A549 (cell line): ENCODE data around the gene ABCC3. TPM values are rescaled to one million over a fixed set of nuclear protein-coding genes. Genes with fewer than 3 reads are reported as not detected.

Experiments
- ATAC-seq, 2 experiments: fragments of 200-7000 bp in 1 of 2; fragments of >200 bp in 1 of 2; cut with Nextera tagmentation in 1 of 2; cut with Tn5 transposase in 1 of 2; 3 replicates each; pipeline versions ENCODE4 v1.8.0 to v1.9.1; 2018 to 2020; ENCODE audit warnings: mild to moderate bottlenecking in 1 of 2, moderate library complexity in 1 of 2
- CTCF ChIA-PET: fragments of 300-600 bp; sonication (Branson Sonifier 250); formaldehyde crosslinking; extraction: SDS; loops from one replicate; lab custom pipeline; 2021; ENCODE audit warnings: antibody characterized with exemption, inconsistent platforms; lab: Yijun Ruan, JAX
- POLR2A ChIA-PET: fragments of 350-600 bp; formaldehyde crosslinking; extraction: SDS; loops from one replicate; lab custom pipeline; 2021; ENCODE audit warnings: antibody characterized with exemption, inconsistent platforms; lab: Yijun Ruan, JAX
- DNase-seq, 2 experiments: peaks; one replicate each; pipeline versions ENCODE4 v3.0.0 to v3.0.0-alpha.2; 2011 to 2016; ENCODE audit warnings: low read depth in 1 of 2, low spot score in 1 of 2
- FAIRE-seq: peaks from 2 replicates; lab custom pipeline; 2011; peaks lifted over from hg19 to GRCh38; lab: Jason Lieb, UNC
- H3K27ac ChIP-seq, 2 experiments: fragments of >200 bp; sonication (Bioruptor Twin); formaldehyde crosslinking; 3 replicates each; pipeline ENCODE4 v1.5.1; 2016 to 2017
- H3K4me1 ChIP-seq: fragments of >200 bp; sonication (Bioruptor Twin); formaldehyde crosslinking; 3 replicates; pipeline ENCODE4 v1.6.1; 2016
- H3K4me2 ChIP-seq: fragments of >200 bp; sonication (Bioruptor Twin); formaldehyde crosslinking; 3 replicates; pipeline ENCODE4 v1.6.1; 2016
- H3K4me3 ChIP-seq: fragments of >200 bp; sonication (Bioruptor Twin); formaldehyde crosslinking; 3 replicates; pipeline ENCODE4 v1.5.1; 2016
- H3K9me3 ChIP-seq: fragments of >200 bp; sonication (Bioruptor Twin); formaldehyde crosslinking; 3 replicates; pipeline ENCODE4 v1.6.1; 2016
- CEBPB ChIP-seq, 2 experiments: fragments of >200 bp in 1 of 2; sonication (Bioruptor Twin) in 1 of 2; formaldehyde crosslinking in 1 of 2; IDR thresholded peaks; 2 replicates each; pipeline ENCODE4 v1.6.1; 2012 to 2016
- CHD2 ChIP-seq: fragments of 150-350 bp; IDR thresholded peaks from 2 replicates; pipeline ENCODE4 v1.6.1; 2014; ENCODE audit warnings: low read length; ENCODE audit not compliant: partially characterized antibody
- CHD4 ChIP-seq: fragments of 200-600 bp; sonication (generic); IDR thresholded peaks from 2 replicates; pipeline ENCODE4 v1.6.1; 2016; ENCODE audit warnings: antibody characterized with exemption, mild to moderate bottlenecking, borderline replicate concordance
- EHMT2 ChIP-seq: fragments of 200-600 bp; sonication (generic); IDR thresholded peaks from 2 replicates; pipeline ENCODE4 v1.6.1; 2016; ENCODE audit warnings: antibody characterized with exemption, low read depth, mild to moderate bottlenecking, moderate library complexity
- FOSB ChIP-seq: fragments of 250-450 bp; sonication (Bioruptor Pico); IDR thresholded peaks from 2 replicates; pipeline ENCODE4 v1.5.0; 2020; ENCODE audit warnings: mild to moderate bottlenecking, moderate library complexity
- GATA3 ChIP-seq: IDR thresholded peaks from 2 replicates; pipeline ENCODE4 v1.6.1; 2012; ENCODE audit warnings: borderline replicate concordance
- HDAC2 ChIP-seq: fragments of 200-600 bp; sonication (generic); IDR thresholded peaks from 2 replicates; pipeline ENCODE4 v1.6.1; 2016
- KDM1A ChIP-seq: fragments of 200-600 bp; sonication (generic); IDR thresholded peaks from 2 replicates; pipeline ENCODE4 v1.6.1; 2016; ENCODE audit warnings: low read depth, mild to moderate bottlenecking
- NFE2L2 ChIP-seq: fragments of 150-350 bp; conservative IDR thresholded peaks from 2 replicates; pipeline ENCODE4 v1.6.1; 2014; ENCODE audit warnings: low read length
- NPAS2 ChIP-seq: fragments of 250-450 bp; sonication (Bioruptor Pico); IDR thresholded peaks from 2 replicates; pipeline ENCODE4 v1.8.0; 2022; ENCODE audit warnings: mild to moderate bottlenecking, moderate library complexity, borderline replicate concordance
- RNF2 ChIP-seq: fragments of 200-600 bp; sonication (generic); IDR thresholded peaks from 2 replicates; pipeline ENCODE4 v1.6.1; 2016; ENCODE audit warnings: low read depth, mild to moderate bottlenecking, antibody characterized with exemption, moderate library complexity, borderline replicate concordance
- SMC3 ChIP-seq: fragments of >200 bp; sonication (Bioruptor Twin); formaldehyde crosslinking; IDR thresholded peaks from 3 replicates; pipeline ENCODE4 v1.6.1; 2018; ENCODE audit warnings: inconsistent platforms
- TFCP2L1 ChIP-seq: fragments of 250-450 bp; sonication (Bioruptor Pico); IDR thresholded peaks from 2 replicates; pipeline ENCODE4 v1.5.0; 2021; ENCODE audit warnings: mild to moderate bottlenecking
- TP53 ChIP-seq: fragments of 250-450 bp; sonication (Bioruptor Pico); IDR thresholded peaks from 2 replicates; pipeline ENCODE4 v1.5.0; 2021; ENCODE audit warnings: mild to moderate bottlenecking, moderate library complexity
- USF2 ChIP-seq: fragments of 450-650 bp; IDR thresholded peaks from 2 replicates; pipeline ENCODE4 v1.6.1; 2014; ENCODE audit warnings: antibody characterized with exemption
- ZC3H11A ChIP-seq: fragments of 450-650 bp; IDR thresholded peaks from 2 replicates; pipeline ENCODE4 v1.6.1; 2014; ENCODE audit warnings: antibody characterized with exemption, mild to moderate bottlenecking
- ZFP36 ChIP-seq: fragments of 450-650 bp; IDR thresholded peaks from 2 replicates; pipeline ENCODE4 v1.6.1; 2014; ENCODE audit warnings: borderline replicate concordance; ENCODE audit not compliant: partially characterized antibody
- WGBS: methylation state at CpG from one replicate; pipeline ENCODE4 v1.1.6; 2017; ENCODE audit errors: missing lambda C conversion rate; 5-methylcytosine and 5-hydroxymethylcytosine counted together
- polyA plus RNA-seq, 4 experiments: library from polyadenylated mRNA; depleted of rRNA in 3 of 4; stranded (reverse); fragments of >200 nt; fragmentation: RNase III in 1 of 4; extraction: RNeasy Plus Mini Kit Qiagen cat#74134 plus additional on column Dnase treatment in 1 of 4; gene quantifications; 2 replicates in 3 of 4; 3 replicates in 1 of 4; pipeline ENCODE4 v1.2.3, GENCODE V29; 2011 to 2017
- TF ChIP-seq, protein P1 (sequence below): IDR thresholded peaks from 2 replicates; pipeline ENCODE4 v1.6.1; 2012

ABCC3 gene
- polyA plus RNA-seq, 2 of the 4 experiments (the other 2 are of a cell fraction), result 248 to 342 TPM

DNA sequence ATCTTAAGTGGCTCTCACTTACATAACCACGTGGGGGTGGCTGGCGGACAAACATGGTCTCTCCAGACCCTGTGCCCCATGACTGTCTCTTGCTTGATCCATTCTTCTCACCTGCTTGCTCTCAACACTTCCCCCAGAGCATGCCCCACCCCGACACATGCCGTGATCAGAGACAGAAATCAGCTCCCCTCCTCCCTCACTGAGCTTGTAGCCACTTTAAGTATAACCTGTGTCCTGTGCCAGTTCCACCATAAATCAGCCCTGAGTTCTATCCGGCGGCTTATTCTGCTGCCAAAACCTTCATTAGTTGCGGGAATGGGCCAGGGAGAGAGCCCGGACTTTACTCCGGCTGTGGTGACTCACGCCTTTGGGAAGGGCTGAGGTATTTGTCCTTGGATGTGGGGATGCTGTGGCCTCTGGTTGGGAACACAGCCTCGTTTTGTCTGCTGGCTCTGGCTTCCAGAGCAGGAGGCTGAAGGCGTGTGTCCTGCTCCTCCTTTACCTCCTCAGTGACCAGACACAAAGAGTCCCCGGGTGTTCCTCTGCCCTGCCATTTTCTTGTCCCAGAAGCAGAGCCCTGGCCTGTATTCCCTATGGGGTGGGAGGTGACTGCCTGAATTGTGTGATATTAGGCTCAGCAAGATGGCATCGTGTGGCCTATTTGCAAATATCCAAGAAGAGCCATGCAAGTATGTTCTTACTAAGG, 52.0 kb downstream of the ABCC3 start (continued):
- TF ChIP-seq ZC3H11A, result no peak
- TF ChIP-seq, all 56 proteins: peak for 24

GRCh38 chr17:50687200-50688066, 52.8 kb downstream of the ABCC3 start:
- CTCF ChIA-PET, result interaction anchor here (27.4 to 52.6 kb wide), 4 partner anchors 5 to 141 kb away, joined by 753 to 2097 read pairs (median 783); partner anchors contain the start of genes ABCC3 and SPATA20
- no peak for FAIRE-seq
- H3K9me3 ChIP-seq, result no peaks in the 10 kb centered on the region
- ATAC-seq, result no peak
- H3K4me1 ChIP-seq, result peaks cover 100% of the 10 kb centered on the region
- H3K4me2 ChIP-seq, result peak overlapping the region; percentile 67
- H3K27ac ChIP-seq, result peak overlapping the region; percentile 97 to 98
- no peak for DNase-seq
- H3K4me3 ChIP-seq, result no peak overlapping the region
- POLR2A ChIA-PET, result interaction anchor here (1.1 to 4.8 kb wide), 4 partner anchors 8 to 50 kb away, joined by 3 to 35 read pairs (median 4); no protein-coding TSS in a partner anchor
- TF ChIP-seq RNF2 (no peak), CEBPB (IDR thresholded peaks at IDR 0.05) (peak in 1 of 2 experiments; percentile 70; a peak in 2 of 4 replicates)
- 84% methylated on average over 16 of the region's 16 CpGs for WGBS

DNA sequence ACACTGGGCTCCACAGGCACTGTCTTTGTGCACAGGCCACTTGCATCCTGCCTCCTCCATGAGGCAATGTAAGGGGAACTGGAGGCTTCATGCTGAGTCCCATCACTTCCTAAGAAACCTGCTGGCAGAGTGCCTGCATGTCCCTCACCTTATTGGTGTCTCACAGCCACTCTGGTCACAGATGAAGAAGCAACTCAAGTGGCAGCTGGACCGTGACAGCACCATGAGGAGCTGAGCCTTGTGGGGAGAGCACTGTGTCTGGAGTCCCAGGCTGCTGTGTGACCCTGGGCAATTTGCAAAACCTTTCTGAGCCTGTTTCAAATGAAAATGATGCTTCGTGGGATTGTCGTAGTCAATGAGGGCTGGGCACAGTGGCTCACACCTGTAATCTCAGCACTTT, 53.6 kb downstream of the ABCC3 start:
- WGBS, result 97% methylated on average over 2 of the region's 3 CpGs
- Histone ChIP-seq H3K4me3 (no peak overlapping the region), H3K9me3 (no peaks in the 10 kb centered on the region)
- ATAC-seq, result no peak
- CTCF ChIA-PET, result interaction anchor here (1.1 to 52.6 kb wide), 5 partner anchors 4 to 141 kb away, joined by 3 to 2097 read pairs (median 783); partner anchors contain the start of genes ABCC3 and SPATA20
- peak; percentile 92; the same call in 1 of the 2 replicates for TF ChIP-seq KDM1A
- TF ChIP-seq ZFP36, result peak; percentile 75
- TF ChIP-seq NFE2L2, result no peak
- TF ChIP-seq EHMT2, result no peak
- TF ChIP-seq FOSB (CRISPR knock-in tag), result 0 out of 2 replicates have a peak, but pooled peaks have one; percentile 38
- no peak for TF ChIP-seq NPAS2 (CRISPR knock-in tag)
- no peak for TF ChIP-seq TFCP2L1 (CRISPR knock-in tag)
- no peak for TF ChIP-seq USF2
- no peak for TF ChIP-seq SMC3
- no peak for TF ChIP-seq RNF2
- TF ChIP-seq CHD2, result no peak
- TF ChIP-seq GATA3, result no peak
- peak; percentile 52; the same call in 1 of the 2 replicates for TF ChIP-seq HDAC2
- TF ChIP-seq TP53 (CRISPR knock-in tag), result no peak
- TF ChIP-seq CHD4, result peak; percentile 80
- TF ChIP-seq, protein P1, sequence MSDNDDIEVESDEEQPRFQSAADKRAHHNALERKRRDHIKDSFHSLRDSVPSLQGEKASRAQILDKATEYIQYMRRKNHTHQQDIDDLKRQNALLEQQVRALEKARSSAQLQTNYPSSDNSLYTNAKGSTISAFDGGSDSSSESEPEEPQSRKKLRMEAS, result no peak
- TF ChIP-seq, all 56 proteins: peak for 5
- H3K4me1 ChIP-seq, result peaks cover 98% of the 10 kb centered on the region
- peak overlapping the region; percentile 97 to 98 for H3K27ac ChIP-seq
- FAIRE-seq (no peak), DNase-seq (no peak)
- POLR2A ChIA-PET, result no interaction called here
- no peak overlapping the region; the same call in 2 of the 3 replicates for H3K4me2 ChIP-seq
